ENCODE results near the gene CCND1.

The CCND1 gene

DNA sequence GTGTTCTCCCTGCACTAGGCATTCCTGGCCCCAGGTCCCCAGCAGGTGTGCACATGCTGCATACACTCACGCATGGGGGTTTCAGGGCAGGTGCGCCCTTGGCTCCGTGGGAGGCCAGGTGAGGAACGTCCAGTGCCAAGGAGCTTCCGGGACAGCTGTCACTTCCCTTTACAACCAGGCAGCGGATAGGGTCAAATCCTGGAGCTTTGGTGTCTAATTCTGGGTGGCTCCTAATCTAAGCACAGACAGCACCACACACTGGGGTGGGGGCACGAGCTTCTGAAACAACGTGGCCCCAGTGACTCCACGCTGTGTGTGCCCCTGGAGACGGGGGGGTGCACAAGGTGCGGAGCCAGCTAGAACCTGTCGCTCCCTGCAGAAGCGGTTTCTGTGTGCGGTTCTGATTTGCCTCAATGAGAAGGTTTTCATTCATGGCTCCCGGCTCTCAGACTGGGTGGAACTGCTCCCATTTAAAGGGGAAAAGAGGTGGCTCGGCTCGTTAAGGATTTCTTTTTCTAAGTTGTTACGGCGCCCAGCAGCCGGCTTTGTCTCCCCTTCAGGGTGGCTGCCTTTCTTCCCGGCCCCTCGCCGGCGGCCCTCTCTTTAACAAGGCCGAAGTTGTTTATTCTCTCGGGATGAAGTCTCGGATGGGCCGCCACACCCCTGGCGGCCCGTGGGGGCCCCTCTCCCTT, 5.0 kb downstream of the CCND1 start:
- no peaks in the 10 kb centered on the region for H3K9me3 ChIP-seq (ENCODE audit: control insufficient read depth in 5 of 5, low read length in 5 of 5)
- no peak overlapping the region for H3K9ac ChIP-seq (ENCODE audit: low read length in 5 of 5)
- peaks cover 0 to 68% (median 42%) of the 10 kb centered on the region in 5 donors for H3K36me3 ChIP-seq (ENCODE audit: control insufficient read depth in 5 of 5, insufficient read depth in 5 of 5, low read length in 5 of 5)
- peaks cover 2 to 45% (median 35%) of the 10 kb centered on the region in 5 donors for H3K4me1 ChIP-seq (ENCODE audit: control insufficient read depth in 5 of 5, insufficient read depth in 5 of 5, low read length in 5 of 5)
- H3K4me3 ChIP-seq (ENCODE audit: low read depth in 1 of 5, low read length in 5 of 5): no peak overlapping the region
- H3K27me3 ChIP-seq (ENCODE audit: control insufficient read depth in 5 of 5, insufficient read depth in 4 of 5, low read length in 5 of 5): no peaks in the 10 kb centered on the region
- H3K27ac ChIP-seq (ENCODE audit: low read depth, low read length): no peak overlapping the region

DNA sequence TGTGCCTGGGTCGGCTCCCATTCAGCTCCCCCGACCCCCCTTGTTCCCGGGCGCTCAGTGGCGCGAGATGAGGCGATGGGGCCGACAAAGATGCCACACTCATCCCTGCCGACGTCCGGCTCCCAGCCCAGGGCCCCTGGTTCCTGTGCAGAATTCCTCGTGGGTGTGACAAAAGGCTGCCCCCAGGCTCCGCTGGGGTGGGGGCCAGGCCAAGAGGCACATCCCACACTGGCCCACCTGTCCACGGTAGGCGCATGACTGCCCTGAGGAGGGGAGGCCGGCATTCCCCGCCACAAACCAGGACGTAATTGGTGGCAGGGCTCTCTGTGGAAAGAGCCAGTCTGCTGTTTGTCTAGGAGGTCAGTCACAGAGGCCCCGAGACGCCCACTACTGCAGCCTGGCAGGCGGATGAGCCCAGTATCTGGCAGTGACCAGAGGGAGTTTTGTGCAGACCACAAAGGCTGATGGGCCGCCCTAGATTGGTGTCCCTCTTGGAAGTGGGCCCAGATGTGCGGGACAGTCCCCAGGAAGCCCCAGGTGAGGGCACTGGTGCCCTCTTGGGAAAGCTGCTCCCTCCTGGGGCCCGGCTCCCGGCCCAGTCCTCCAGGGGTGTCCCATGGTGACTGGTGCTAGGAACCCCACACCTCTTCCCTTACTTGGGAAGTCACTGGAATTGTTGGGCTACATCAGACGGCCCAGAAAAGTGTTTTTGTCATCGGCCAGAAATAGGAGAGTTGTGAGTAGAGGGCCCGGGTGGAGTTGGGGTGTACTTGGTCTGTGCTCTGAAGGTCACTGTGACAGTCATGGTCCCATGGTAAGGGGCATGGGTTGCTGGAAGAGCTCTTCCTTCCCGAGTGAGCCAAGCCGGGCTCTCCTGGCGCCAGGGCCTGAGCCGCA, 5.8 kb downstream of the CCND1 start:
- Histone ChIP-seq H3K27me3 (ENCODE audit: control insufficient read depth in 5 of 5, insufficient read depth in 4 of 5, low read length in 5 of 5) (no peaks in the 10 kb centered on the region), H3K4me3 (ENCODE audit: low read depth in 1 of 5, low read length in 5 of 5) (no peak overlapping the region), H3K9ac (ENCODE audit: low read length in 5 of 5) (peak overlapping the region in 1 of 5 donors; percentile 14), H3K4me1 (ENCODE audit: control insufficient read depth in 5 of 5, insufficient read depth in 5 of 5, low read length in 5 of 5) (peaks cover 2 to 41% (median 31%) of the 10 kb centered on the region in 5 donors), H3K27ac (ENCODE audit: low read depth, low read length) (no peak overlapping the region), H3K9me3 (ENCODE audit: control insufficient read depth in 5 of 5, low read length in 5 of 5) (no peaks in the 10 kb centered on the region), H3K36me3 (ENCODE audit: control insufficient read depth in 5 of 5, insufficient read depth in 5 of 5, low read length in 5 of 5) (peaks cover 4 to 76% (median 50%) of the 10 kb centered on the region in 5 donors)

DNA sequence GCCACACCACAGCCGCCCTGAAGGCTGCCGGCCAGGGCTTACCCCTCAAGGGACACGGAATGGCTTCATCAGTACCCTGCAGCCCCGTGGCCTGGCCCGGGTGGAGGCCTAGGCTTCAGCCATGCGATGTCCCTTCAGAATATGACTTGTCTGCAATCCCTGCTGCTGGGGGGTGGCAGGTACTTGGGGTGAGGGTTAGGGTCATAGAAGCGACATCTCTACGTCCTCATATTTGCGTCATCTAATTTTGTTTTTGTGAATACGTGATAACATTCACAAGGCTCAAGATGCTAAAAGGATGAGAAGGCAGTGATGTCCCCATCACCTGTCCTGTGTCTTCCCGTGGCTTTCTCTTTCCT, 6.4 kb downstream of the CCND1 start:
- no peaks in the 10 kb centered on the region for H3K27me3 ChIP-seq (ENCODE audit: control insufficient read depth in 5 of 5, insufficient read depth in 4 of 5, low read length in 5 of 5)

DNA sequence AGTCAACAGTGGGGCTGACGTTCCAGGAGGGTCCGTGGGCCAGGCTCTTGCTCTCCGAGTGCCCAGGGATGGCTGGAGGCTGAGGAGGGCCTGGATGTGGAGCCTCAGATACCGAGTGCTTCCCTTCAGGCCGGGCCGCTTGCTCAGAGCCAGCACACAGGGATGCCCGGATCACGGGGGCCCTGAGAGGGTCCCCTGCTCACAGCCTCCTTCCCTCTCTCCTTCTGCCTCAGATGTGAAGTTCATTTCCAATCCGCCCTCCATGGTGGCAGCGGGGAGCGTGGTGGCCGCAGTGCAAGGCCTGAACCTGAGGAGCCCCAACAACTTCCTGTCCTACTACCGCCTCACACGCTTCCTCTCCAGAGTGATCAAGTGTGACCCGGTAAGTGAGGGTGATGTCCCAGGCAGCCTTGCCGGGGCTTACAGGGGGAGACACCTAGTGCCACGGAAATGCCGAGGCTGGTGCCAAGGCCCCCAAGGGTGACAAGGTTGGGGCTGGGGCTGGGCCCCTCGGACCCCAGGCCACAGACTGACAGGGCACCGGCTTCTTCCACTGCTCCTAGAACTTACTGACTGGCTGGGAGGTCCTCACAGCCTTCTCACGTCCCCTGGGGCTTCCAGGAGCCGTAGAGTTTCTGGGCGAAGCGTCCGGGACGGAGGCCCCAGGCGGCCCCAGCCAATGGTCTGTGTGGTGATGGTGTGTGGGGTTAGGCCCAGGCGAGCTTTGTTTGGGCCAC, 7.0 kb downstream of the CCND1 start:
- Histone ChIP-seq H3K4me1 (ENCODE audit: control insufficient read depth in 5 of 5, insufficient read depth in 5 of 5, low read length in 5 of 5) (peaks cover 2 to 36% (median 30%) of the 10 kb centered on the region in 5 donors), H3K36me3 (ENCODE audit: control insufficient read depth in 5 of 5, insufficient read depth in 5 of 5, low read length in 5 of 5) (peaks cover 9 to 86% (median 62%) of the 10 kb centered on the region in 5 donors), H3K9ac (ENCODE audit: low read length in 5 of 5) (no peak overlapping the region), H3K4me3 (ENCODE audit: low read depth in 1 of 5, low read length in 5 of 5) (no peak overlapping the region), H3K9me3 (ENCODE audit: control insufficient read depth in 5 of 5, low read length in 5 of 5) (no peaks in the 10 kb centered on the region), H3K27ac (ENCODE audit: low read depth, low read length) (no peak overlapping the region), H3K27me3 (ENCODE audit: control insufficient read depth in 5 of 5, insufficient read depth in 4 of 5, low read length in 5 of 5) (no peaks in the 10 kb centered on the region)

More for the DNA sequence above, 6.4 kb downstream of the CCND1 start:
- no peak overlapping the region for H3K9ac ChIP-seq (ENCODE audit: low read length in 5 of 5)
- H3K9me3 ChIP-seq (ENCODE audit: control insufficient read depth in 5 of 5, low read length in 5 of 5): no peaks in the 10 kb centered on the region
- H3K27ac ChIP-seq (ENCODE audit: low read depth, low read length): no peak overlapping the region
- H3K4me3 ChIP-seq (ENCODE audit: low read depth in 1 of 5, low read length in 5 of 5): no peak overlapping the region
- H3K36me3 ChIP-seq (ENCODE audit: control insufficient read depth in 5 of 5, insufficient read depth in 5 of 5, low read length in 5 of 5): peaks cover 5 to 82% (median 56%) of the 10 kb centered on the region in 5 donors
- H3K4me1 ChIP-seq (ENCODE audit: control insufficient read depth in 5 of 5, insufficient read depth in 5 of 5, low read length in 5 of 5): peaks cover 2 to 38% (median 31%) of the 10 kb centered on the region in 5 donors

DNA sequence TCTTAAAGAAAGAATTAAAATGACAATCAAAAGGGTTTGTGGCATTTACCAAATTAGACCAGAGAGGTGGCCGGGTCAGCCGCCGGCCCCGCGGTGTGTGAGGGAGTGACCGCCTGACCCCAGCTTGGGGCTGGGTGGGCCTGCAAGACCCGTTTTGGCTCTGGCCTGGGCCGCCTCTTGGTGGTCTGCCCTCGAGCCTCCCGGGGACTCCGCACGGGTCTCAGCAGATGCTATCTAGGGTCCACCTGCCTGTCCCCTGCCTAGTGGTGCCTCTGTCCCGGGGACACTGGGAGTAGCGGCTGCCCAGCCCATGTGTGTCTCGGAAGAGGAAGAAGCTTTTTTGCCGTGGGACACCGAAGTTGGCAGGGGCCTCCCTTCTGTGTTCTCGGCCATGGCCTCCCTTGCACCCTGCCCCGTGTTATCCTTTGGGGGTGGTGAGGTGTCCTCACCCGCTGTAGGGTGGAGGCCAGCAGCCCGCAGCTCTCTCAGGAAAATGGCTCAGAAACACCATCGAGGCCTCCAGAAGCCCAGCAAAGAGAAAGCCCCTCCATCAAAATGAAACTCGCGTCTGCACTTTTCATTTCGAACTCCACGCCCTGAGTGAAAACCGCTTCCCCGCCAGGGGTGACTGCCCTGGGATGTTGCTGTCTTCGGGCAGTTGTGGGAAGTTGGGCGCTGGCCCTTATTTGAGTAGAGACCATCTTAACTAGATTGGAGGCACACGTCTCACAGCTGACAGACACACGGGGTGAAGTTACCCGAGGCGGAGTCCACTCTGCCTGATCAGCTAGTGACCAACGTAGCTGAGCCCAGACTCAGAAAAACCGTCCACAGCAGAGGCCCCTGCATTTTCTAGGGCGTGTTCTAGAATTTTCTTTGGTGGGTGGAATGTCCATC, 8.0 kb downstream of the CCND1 start:
- Histone ChIP-seq H3K36me3 (ENCODE audit: control insufficient read depth in 5 of 5, insufficient read depth in 5 of 5, low read length in 5 of 5) (peaks cover 9 to 93% (median 69%) of the 10 kb centered on the region in 5 donors), H3K27ac (ENCODE audit: low read depth, low read length) (no peak overlapping the region)

DNA sequence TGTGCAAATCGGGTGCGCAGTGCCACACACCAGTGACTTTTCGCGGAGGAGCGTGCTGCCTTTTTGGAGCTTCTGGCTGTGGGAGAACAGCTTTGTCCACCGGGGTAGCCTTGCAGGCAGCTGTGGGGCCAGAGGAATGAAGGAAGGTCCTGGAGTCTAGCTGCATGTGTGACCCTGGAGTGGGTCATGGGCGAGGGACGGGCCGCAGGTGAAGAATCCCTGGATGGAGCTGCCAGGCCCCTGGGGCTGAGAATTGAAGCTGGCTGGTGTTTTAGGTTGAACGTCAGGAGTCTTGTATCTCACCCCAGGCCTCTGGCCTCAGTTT, 8.6 kb downstream of the CCND1 start:
- H3K4me3 ChIP-seq (ENCODE audit: low read depth in 1 of 5, low read length in 5 of 5): no peak overlapping the region
- H3K4me1 ChIP-seq (ENCODE audit: control insufficient read depth in 5 of 5, insufficient read depth in 5 of 5, low read length in 5 of 5): peaks cover 0 to 23% (median 16%) of the 10 kb centered on the region in 5 donors
- peaks cover 9 to 93% (median 73%) of the 10 kb centered on the region in 5 donors for H3K36me3 ChIP-seq (ENCODE audit: control insufficient read depth in 5 of 5, insufficient read depth in 5 of 5, low read length in 5 of 5)
- H3K27me3 ChIP-seq (ENCODE audit: control insufficient read depth in 5 of 5, insufficient read depth in 4 of 5, low read length in 5 of 5): no peaks in the 10 kb centered on the region
- no peak overlapping the region for H3K9ac ChIP-seq (ENCODE audit: low read length in 5 of 5)
- H3K9me3 ChIP-seq (ENCODE audit: control insufficient read depth in 5 of 5, low read length in 5 of 5): no peaks in the 10 kb centered on the region
- H3K27ac ChIP-seq (ENCODE audit: low read depth, low read length): no peak overlapping the region

More for the DNA sequence above, 8.0 kb downstream of the CCND1 start:
- Histone ChIP-seq H3K27me3 (ENCODE audit: control insufficient read depth in 5 of 5, insufficient read depth in 4 of 5, low read length in 5 of 5) (no peaks in the 10 kb centered on the region), H3K9me3 (ENCODE audit: control insufficient read depth in 5 of 5, low read length in 5 of 5) (no peaks in the 10 kb centered on the region), H3K9ac (ENCODE audit: low read length in 5 of 5) (no peak overlapping the region), H3K4me3 (ENCODE audit: low read depth in 1 of 5, low read length in 5 of 5) (no peak overlapping the region), H3K4me1 (ENCODE audit: control insufficient read depth in 5 of 5, insufficient read depth in 5 of 5, low read length in 5 of 5) (peaks cover 2 to 29% (median 22%) of the 10 kb centered on the region in 5 donors)

DNA sequence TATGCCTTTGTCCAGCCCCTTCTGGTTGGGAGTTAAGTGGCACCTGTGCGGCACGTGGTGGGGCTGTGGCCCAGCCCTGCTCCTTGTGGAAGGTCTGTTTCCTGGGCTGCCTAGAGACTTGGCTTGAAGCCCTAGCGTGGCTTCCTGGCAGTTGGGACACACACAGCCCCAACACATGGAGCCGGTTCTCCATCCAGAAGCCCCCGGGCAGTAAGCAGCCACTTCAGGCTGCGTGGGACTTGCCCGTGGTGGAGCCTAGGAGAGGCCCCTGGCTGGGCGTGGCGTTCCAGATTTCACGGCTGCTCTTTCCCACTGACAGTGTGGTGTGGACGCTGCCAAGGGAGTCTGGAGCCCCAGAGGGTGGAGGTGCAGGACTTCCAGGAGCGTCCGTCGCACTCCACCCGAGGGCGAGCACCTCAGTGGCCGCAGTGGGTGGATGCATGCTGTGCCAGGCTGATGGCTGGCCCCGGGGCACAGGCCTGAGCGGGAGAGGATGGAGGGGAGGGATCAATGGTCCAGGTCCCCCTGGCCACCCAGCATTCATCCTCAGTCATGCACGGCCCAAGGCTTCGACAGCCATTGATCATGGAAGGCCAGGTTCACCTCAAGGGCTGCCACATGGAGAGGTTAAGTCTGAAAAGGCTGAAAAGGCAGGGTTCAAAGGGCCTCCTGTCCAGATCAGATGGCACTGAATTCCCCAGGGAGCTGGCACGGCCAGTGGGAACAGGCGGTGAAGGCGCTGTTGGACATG, 9.3 kb downstream of the CCND1 start:
- H3K27ac ChIP-seq (ENCODE audit: low read depth, low read length): no peak overlapping the region
- H3K9me3 ChIP-seq (ENCODE audit: control insufficient read depth in 5 of 5, low read length in 5 of 5): no peaks in the 10 kb centered on the region
- H3K27me3 ChIP-seq (ENCODE audit: control insufficient read depth in 5 of 5, insufficient read depth in 4 of 5, low read length in 5 of 5): no peaks in the 10 kb centered on the region
- H3K9ac ChIP-seq (ENCODE audit: low read length in 5 of 5): no peak overlapping the region
- peaks cover 9 to 89% (median 72%) of the 10 kb centered on the region in 5 donors for H3K36me3 ChIP-seq (ENCODE audit: control insufficient read depth in 5 of 5, insufficient read depth in 5 of 5, low read length in 5 of 5)
- H3K4me3 ChIP-seq (ENCODE audit: low read depth in 1 of 5, low read length in 5 of 5): no peak overlapping the region
- peaks cover 0 to 16% (median 9%) of the 10 kb centered on the region in 5 donors for H3K4me1 ChIP-seq (ENCODE audit: control insufficient read depth in 5 of 5, insufficient read depth in 5 of 5, low read length in 5 of 5)

DNA sequence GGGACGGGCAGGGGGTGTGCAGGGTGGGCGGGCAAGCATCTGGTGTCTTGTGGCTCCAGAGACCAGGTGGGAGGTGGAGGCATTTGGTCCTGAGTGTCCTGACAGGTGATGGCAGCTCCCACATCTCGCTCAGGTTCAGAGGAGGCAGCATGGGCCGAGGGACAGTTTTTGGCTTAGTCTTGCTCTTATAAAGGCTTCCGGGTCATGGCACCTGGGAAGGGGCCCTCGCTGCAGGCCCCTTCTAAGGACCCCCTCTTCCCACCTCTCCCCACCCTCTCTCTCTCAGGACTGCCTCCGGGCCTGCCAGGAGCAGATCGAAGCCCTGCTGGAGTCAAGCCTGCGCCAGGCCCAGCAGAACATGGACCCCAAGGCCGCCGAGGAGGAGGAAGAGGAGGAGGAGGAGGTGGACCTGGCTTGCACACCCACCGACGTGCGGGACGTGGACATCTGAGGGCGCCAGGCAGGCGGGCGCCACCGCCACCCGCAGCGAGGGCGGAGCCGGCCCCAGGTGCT, 9.9 kb downstream of the CCND1 start:
- H3K4me1 ChIP-seq (ENCODE audit: control insufficient read depth in 5 of 5, insufficient read depth in 5 of 5, low read length in 5 of 5): peaks cover 0 to 13% (median 9%) of the 10 kb centered on the region in 5 donors
- H3K36me3 ChIP-seq (ENCODE audit: control insufficient read depth in 5 of 5, insufficient read depth in 5 of 5, low read length in 5 of 5): peaks cover 9 to 83% (median 66%) of the 10 kb centered on the region in 5 donors
- no peak overlapping the region for H3K9ac ChIP-seq (ENCODE audit: low read length in 5 of 5)
- no peaks in the 10 kb centered on the region for H3K27me3 ChIP-seq (ENCODE audit: control insufficient read depth in 5 of 5, insufficient read depth in 4 of 5, low read length in 5 of 5)
- H3K9me3 ChIP-seq (ENCODE audit: control insufficient read depth in 5 of 5, low read length in 5 of 5): no peaks in the 10 kb centered on the region
- H3K27ac ChIP-seq (ENCODE audit: low read depth, low read length): no peak overlapping the region
- H3K4me3 ChIP-seq (ENCODE audit: low read depth in 1 of 5, low read length in 5 of 5): no peak overlapping the region

Measured in subcutaneous abdominal adipose tissue (tissue), 5 donors.